OCI-LY1 (cell line): ENCODE measurements around the gene F2.

Experiments
- EZH2 ChIP-seq: fragments of 200-600 bp; sonication (generic), shearing (Covaris generic); IDR thresholded peaks from 2 replicates; pipeline ENCODE4 v1.8.0; 2017; ENCODE audit warnings: borderline replicate concordance, mixed run types, mild to moderate bottlenecking, antibody characterized with exemption, low read length, moderate library complexity, mixed read lengths
- TF ChIP-seq, protein P1 (sequence below): fragments of 200-600 bp; sonication (generic), shearing (Covaris generic); IDR thresholded peaks from 2 replicates; pipeline ENCODE4 v1.5.1; 2017; ENCODE audit warnings: mild to moderate bottlenecking, antibody characterized with exemption, low read length, moderate library complexity, mixed read lengths

GRCh38 chr11:46710821-46711269 lies 8.2 kb upstream of the F2 start:
- TF ChIP-seq, protein P1, sequence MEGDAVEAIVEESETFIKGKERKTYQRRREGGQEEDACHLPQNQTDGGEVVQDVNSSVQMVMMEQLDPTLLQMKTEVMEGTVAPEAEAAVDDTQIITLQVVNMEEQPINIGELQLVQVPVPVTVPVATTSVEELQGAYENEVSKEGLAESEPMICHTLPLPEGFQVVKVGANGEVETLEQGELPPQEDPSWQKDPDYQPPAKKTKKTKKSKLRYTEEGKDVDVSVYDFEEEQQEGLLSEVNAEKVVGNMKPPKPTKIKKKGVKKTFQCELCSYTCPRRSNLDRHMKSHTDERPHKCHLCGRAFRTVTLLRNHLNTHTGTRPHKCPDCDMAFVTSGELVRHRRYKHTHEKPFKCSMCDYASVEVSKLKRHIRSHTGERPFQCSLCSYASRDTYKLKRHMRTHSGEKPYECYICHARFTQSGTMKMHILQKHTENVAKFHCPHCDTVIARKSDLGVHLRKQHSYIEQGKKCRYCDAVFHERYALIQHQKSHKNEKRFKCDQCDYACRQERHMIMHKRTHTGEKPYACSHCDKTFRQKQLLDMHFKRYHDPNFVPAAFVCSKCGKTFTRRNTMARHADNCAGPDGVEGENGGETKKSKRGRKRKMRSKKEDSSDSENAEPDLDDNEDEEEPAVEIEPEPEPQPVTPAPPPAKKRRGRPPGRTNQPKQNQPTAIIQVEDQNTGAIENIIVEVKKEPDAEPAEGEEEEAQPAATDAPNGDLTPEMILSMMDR = no peak
- TF ChIP-seq EZH2 = no peak
